GM18870 (cell line): Measurements from ENCODE around the gene C15orf39.
"Not testable (repeated sequence)": the region's sequence is repeated elsewhere in the genome, so short reads cannot be mapped to it uniquely, and the experiment has no call there.

Experiments used
- ATAC-seq: cut with Tn5 transposase; IDR thresholded peaks from one replicate; pipeline ENCODE4 v1.9.1; 2021; ENCODE audit warnings: moderate library complexity; ENCODE audit not compliant: unreplicated experiment

Gene C15orf39

GRCh38 chr15:75258620-75259343 lies 57.1 kb downstream of the C15orf39 start:
- not testable (repeated sequence) for ATAC-seq

GRCh38 chr15:75259873-75260272 lies 58.2 kb downstream of the C15orf39 start:
- ATAC-seq, result not testable (repeated sequence)
